GM13977 (cell line): Measurements from ENCODE around the gene AHDC1.
A peak's percentile ranks its signal among the peaks of the same experiment; 100 is the strongest.

ENCODE experiments used
- DNase-seq: peaks from one replicate; pipeline ENCODE4 v3.0.0; 2012; ENCODE audit warnings: low spot score
- in situ Hi-C: fragments of 300-500 bp; cut with MboI; formaldehyde crosslinking; loops from one replicate; pipeline ENCODE4 v1.12.0; 2022; ENCODE audit warnings: low sequenced_read_pairs, low pct_unique_long_range_greater_than_20kb, mixed read lengths, inconsistent platforms; ENCODE audit not compliant: unreplicated experiment
- TF ChIP-seq, protein P1 (sequence below): IDR thresholded peaks from 2 replicates; pipeline ENCODE4 v1.5.1; 2012; ENCODE audit warnings: mild to moderate bottlenecking, control low read depth; ENCODE audit not compliant: insufficient read depth; ENCODE audit errors: extremely low read depth, missing control alignments

AHDC1 gene

DNA sequence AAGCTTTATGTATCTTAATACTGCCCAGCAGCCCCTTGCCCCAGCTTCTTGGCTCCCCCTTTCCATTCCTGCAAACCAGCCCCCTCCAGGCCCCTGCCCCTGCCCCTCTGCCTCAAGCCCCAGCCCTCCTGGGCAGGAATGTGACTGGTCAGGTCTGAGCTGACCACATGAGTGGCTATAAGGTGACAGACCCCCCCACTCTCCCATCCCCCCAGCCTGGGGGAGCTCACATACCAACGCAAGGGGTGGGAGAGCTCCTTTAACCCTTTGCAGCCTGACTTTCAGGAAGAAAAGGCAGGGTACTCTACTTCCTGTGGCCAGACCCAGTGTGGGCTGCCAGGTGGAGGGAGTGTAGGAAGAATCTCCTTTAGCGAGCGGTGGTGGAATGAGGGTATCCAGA lies 33.2 kb downstream of the AHDC1 start:
- TF ChIP-seq, protein P1, sequence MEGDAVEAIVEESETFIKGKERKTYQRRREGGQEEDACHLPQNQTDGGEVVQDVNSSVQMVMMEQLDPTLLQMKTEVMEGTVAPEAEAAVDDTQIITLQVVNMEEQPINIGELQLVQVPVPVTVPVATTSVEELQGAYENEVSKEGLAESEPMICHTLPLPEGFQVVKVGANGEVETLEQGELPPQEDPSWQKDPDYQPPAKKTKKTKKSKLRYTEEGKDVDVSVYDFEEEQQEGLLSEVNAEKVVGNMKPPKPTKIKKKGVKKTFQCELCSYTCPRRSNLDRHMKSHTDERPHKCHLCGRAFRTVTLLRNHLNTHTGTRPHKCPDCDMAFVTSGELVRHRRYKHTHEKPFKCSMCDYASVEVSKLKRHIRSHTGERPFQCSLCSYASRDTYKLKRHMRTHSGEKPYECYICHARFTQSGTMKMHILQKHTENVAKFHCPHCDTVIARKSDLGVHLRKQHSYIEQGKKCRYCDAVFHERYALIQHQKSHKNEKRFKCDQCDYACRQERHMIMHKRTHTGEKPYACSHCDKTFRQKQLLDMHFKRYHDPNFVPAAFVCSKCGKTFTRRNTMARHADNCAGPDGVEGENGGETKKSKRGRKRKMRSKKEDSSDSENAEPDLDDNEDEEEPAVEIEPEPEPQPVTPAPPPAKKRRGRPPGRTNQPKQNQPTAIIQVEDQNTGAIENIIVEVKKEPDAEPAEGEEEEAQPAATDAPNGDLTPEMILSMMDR, result no peak
- no peak for DNase-seq
- in situ Hi-C loops, result no loop called here

DNA sequence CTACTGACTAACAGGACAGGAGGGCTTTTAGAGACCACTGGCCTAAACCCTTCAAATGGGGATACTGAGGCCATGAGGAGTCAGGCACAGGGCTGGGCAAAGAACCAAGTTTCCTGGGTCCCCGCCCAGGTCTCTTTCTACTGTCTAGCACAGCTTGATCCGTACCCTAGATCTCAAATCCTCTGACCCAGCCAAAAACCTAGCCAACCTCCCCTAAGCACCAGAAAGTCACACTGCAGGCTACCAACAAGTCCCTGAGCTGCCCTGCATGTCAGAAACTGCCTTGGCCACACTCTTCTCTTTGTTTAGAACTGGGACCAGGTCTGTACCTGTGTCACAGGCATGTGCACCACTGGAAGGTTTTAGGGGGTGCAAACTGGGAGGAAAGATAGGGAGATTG lies 33.6 kb downstream of the AHDC1 start:
- no peak for DNase-seq
- TF ChIP-seq, protein P1, result no peak
- in situ Hi-C loops, result no loop called here

DNA sequence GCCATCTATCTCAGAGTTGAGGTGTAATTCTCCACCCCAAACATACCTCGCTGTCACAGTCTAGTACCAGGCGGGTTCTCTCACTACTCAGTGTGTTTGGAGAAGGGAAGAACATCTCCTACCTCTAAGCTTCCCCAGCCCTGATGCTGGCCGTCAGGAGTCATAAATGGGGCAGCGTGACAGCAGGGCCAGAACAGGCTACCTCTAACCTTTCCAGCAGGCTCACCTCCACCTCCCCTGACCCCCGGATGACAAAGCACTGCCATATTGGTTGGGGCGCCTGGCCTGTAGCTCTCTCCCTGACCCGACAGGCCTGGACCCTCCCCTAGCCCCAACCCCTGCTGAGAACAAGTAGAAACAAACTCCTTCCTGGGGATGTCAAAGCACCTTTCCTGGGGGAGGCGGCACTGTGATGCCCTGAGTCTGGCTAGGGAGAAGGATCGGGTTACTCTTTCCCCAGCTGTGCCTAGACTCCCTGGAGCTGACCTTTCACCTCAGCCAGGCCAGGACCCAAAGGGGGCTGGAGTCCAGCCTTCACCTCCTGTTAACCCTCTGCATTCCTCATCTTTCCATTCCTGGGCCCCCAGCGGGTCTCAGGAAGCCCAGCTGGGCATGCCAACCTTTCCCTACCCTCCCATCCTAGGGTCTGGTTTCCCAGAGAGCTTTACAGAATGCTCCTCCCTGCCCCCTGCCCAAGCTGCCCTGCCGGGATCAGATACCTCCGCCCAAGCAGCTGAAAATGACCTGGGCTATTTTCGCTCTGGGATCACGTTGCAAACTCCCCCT lies 34.2 kb downstream of the AHDC1 start:
- in situ Hi-C loops, result no loop called here
- no peak for DNase-seq

DNA sequence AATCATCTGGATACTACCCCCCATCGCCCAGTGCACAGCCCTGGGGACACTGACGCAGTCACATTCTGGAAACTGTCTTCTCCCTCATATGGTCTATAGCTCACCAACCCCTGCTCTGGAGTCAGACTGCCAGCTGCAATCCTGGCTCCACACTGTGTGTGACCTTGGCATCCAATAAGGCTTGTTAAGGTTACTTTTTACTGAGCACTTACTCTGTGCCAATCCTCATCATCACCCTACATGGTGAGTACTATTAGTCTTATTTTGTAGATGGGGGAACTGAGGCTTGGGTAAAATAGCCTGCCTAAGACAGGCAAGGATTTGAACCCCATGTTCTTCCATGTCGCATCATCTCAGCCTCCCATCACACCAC lies 34.9 kb downstream of the AHDC1 start:
- TF ChIP-seq, protein P1, result no peak
- in situ Hi-C loops, result no loop called here
- DNase-seq, result no peak

More for the DNA sequence above, 34.2 kb downstream of the AHDC1 start:
- TF ChIP-seq, protein P1, result no peak

GRCh38 chr1:27568300-27569087 lies 35.5 kb downstream of the AHDC1 start:
- DNase-seq, result peak; percentile 99
- TF ChIP-seq, protein P1, result peak; percentile 79
- in situ Hi-C loops, result no loop called here

GRCh38 chr1:27567971-27568299 lies 36.0 kb downstream of the AHDC1 start:
- TF ChIP-seq, protein P1, result no peak
- no peak for DNase-seq
- in situ Hi-C loops, result no loop called here
